Karpas-422 (cell line): Measurements from ENCODE around the gene TBKBP1. TPM values are rescaled to one million over a fixed set of nuclear protein-coding genes. Genes with fewer than 3 reads are reported as not detected.
"Not testable (repeated sequence)": the region's sequence is repeated elsewhere in the genome, so short reads cannot be mapped to it uniquely, and the experiment has no call there.

ENCODE experiments used
- DNase-seq: peaks from one replicate; pipeline ENCODE4 v3.0.0-alpha.2; 2015
- H2AFZ ChIP-seq: fragments of 200-600 bp; sonication (generic); 2 replicates; pipeline ENCODE4 v1.6.1; 2014; ENCODE audit warnings: antibody characterized with exemption, low read length, mixed read lengths
- H3K27ac ChIP-seq: fragments of 200-600 bp; sonication (generic); 2 replicates; pipeline ENCODE4 v1.5.1; 2014; ENCODE audit warnings: mild to moderate bottlenecking, low read length, moderate library complexity
- H3K27me3 ChIP-seq: fragments of 200-600 bp; sonication (generic); 2 replicates; pipeline ENCODE4 v1.6.1; 2014; ENCODE audit warnings: low read length, mixed read lengths
- H3K36me3 ChIP-seq: fragments of 200-600 bp; sonication (generic); 2 replicates; pipeline ENCODE4 v1.6.1; 2014; ENCODE audit warnings: low read length, mixed read lengths; ENCODE audit not compliant: insufficient read depth
- H3K4me1 ChIP-seq: fragments of 200-600 bp; sonication (generic); 2 replicates; pipeline ENCODE4 v1.6.1; 2014; ENCODE audit warnings: mild to moderate bottlenecking, low read length, mixed read lengths
- H3K4me2 ChIP-seq: fragments of 200-600 bp; sonication (generic); 2 replicates; pipeline ENCODE4 v1.6.1; 2014; ENCODE audit warnings: low read length, low read depth, mild to moderate bottlenecking; ENCODE audit not compliant: poor library complexity, severe bottlenecking
- H3K4me3 ChIP-seq: fragments of 200-600 bp; sonication (generic); 2 replicates; pipeline ENCODE4 v1.5.1; 2014; ENCODE audit warnings: mild to moderate bottlenecking, antibody characterized with exemption, low read length, mixed read lengths
- H3K79me2 ChIP-seq: fragments of 200-600 bp; sonication (generic); 2 replicates; pipeline ENCODE4 v1.6.1; 2014; ENCODE audit warnings: mild to moderate bottlenecking, low read length, mixed read lengths
- H3K9ac ChIP-seq: fragments of 200-600 bp; sonication (generic); 2 replicates; pipeline ENCODE4 v1.6.0; 2014; ENCODE audit warnings: low read length
- H3K9me2 ChIP-seq: fragments of 200-600 bp; sonication (generic), shearing (Covaris generic); replicated peaks from 2 replicates; pipeline ENCODE4 v1.6.0; 2014; ENCODE audit warnings: mild to moderate bottlenecking, low read length, moderate library complexity; ENCODE audit not compliant: insufficient read depth
- H3K9me3 ChIP-seq: fragments of 300-700, 200-600 bp; sonication (generic); 2 replicates; pipeline ENCODE4 v1.6.1; 2014; ENCODE audit warnings: low read length, mixed read lengths
- H4K20me1 ChIP-seq: fragments of 200-600 bp; sonication (generic); 2 replicates; pipeline ENCODE4 v1.6.1; 2014; ENCODE audit warnings: mild to moderate bottlenecking, antibody characterized with exemption, low read length, low read depth; ENCODE audit not compliant: insufficient read depth
- total RNA-seq: library from RNA; depleted of rRNA; stranded (reverse); fragments of >200 nt; shearing (Covaris generic); gene quantifications from 2 replicates; pipeline ENCODE4 v1.2.3, GENCODE V29; 2014; ENCODE audit warnings: low replicate concordance

The TBKBP1 gene
- total RNA-seq, 1 experiment from 2014 or later, result 0.56 TPM

DNA sequence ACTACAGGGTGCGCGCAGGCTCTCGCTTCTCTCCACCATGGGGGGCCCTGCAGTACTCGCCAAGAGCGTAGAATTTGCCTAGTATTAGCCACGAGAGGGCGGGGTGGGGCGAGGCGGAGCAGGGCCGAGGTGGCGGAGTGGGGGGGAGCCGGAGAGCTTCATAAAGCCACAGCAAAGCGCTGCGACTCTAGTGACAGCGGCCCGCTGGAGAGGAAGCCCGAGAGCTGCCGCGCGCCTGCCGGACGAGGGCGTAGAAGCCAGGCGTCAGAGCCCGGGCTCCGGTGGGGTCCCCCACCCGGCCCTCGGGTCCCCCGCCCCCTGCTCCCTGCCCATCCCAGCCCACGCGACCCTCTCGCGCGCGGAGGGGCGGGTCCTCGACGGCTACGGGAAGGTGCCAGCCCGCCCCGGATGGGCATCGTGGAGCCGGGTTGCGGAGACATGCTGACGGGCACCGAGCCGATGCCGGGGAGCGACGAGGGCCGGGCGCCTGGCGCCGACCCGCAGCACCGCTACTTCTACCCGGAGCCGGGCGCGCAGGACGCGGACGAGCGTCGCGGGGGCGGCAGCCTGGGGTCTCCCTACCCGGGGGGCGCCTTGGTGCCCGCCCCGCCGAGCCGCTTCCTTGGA, 39.2 kb downstream of the TBKBP1 start, which contains the start of gene TBX21:
TBX21 (plus strand) TSS at position 190 of the 627 bp plus-strand sequence; CDS start at position 409, 219 bp downstream.
- Histone ChIP-seq H3K9me2 (no peaks in the 10 kb centered on the region), H2AFZ (no peak within 1 kb of the TSS), H3K27me3 (no peaks in the 10 kb centered on the region), H4K20me1 (no peaks in the 10 kb centered on the region), H3K27ac (no peak within 1 kb of the TSS), H3K4me2 (peak within 1 kb of the TSS; percentile 32), H3K36me3 (no peaks in the 10 kb centered on the region), H3K4me3 (no peak within 1 kb of the TSS; the same call in 1 of the 2 replicates), H3K79me2 (no peaks in the 10 kb centered on the region), H3K9ac (no peak within 1 kb of the TSS), H3K9me3 (no peaks in the 10 kb centered on the region), H3K4me1 (peaks cover 22% of the 10 kb centered on the region)
- DNase-seq, result peak; percentile 90

DNA sequence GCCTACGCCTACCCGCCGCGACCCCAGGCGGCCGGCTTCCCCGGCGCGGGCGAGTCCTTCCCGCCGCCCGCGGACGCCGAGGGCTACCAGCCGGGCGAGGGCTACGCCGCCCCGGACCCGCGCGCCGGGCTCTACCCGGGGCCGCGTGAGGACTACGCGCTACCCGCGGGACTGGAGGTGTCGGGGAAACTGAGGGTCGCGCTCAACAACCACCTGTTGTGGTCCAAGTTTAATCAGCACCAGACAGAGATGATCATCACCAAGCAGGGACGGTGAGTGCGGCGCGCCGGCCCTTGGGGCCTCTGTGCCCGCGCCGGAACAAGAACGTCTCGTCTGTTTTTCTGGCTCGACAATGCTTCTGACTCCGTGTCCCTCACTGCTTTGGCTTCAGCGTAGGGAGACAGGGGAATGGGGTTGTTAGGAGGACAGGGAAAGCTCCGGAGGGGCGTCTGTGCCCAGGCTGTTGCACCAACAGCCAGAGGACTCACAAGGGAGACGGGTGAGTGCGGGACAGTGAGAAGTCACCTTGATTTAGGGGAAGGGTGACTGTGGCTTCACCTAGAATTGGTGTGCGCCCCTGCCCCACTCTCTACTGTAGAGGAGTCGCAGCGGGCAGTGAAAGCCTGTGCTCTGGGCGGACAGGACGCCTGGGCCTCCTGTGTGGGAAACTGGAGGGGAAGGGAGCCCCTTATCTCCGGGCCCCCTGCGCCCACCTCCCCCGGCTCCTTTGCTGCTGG, 39.9 kb downstream of the TBKBP1 start:
- Histone ChIP-seq H3K9me2 (no peaks in the 10 kb centered on the region), H3K4me2 (no peak overlapping the region), H3K9ac (no peak overlapping the region), H3K4me3 (no peak overlapping the region), H3K4me1 (peaks cover 23% of the 10 kb centered on the region), H3K9me3 (no peaks in the 10 kb centered on the region), H3K27me3 (no peaks in the 10 kb centered on the region), H3K79me2 (no peaks in the 10 kb centered on the region), H2AFZ (no peak overlapping the region), H3K36me3 (no peaks in the 10 kb centered on the region), H3K27ac (no peak overlapping the region), H4K20me1 (no peaks in the 10 kb centered on the region)
- DNase-seq, result no peak

DNA sequence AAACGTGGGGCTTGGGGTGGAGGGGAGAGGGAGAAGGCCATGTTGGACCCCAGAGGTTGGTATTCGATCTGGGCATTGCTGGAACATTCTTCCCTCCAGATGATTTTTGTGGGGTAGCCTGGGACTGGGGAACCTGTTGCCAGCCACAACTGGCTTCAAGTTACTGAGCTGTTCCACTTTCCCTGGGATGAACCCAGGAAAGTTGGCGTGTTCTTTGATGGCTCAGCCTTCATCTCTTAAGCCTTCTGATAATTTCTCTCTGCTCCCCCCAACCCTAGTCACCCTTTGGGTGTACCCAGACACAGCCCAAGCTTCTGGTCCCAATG, 41.1 kb downstream of the TBKBP1 start:
- Histone ChIP-seq H2AFZ (no peak overlapping the region), H3K4me1 (peaks cover 27% of the 10 kb centered on the region), H3K27ac (no peak overlapping the region), H3K9ac (no peak overlapping the region), H3K79me2 (no peaks in the 10 kb centered on the region), H3K36me3 (no peaks in the 10 kb centered on the region), H3K9me3 (no peaks in the 10 kb centered on the region), H3K9me2 (no peaks in the 10 kb centered on the region), H3K4me2 (no peak overlapping the region), H3K4me3 (no peak overlapping the region), H4K20me1 (no peaks in the 10 kb centered on the region), H3K27me3 (no peaks in the 10 kb centered on the region)
- no peak for DNase-seq

DNA sequence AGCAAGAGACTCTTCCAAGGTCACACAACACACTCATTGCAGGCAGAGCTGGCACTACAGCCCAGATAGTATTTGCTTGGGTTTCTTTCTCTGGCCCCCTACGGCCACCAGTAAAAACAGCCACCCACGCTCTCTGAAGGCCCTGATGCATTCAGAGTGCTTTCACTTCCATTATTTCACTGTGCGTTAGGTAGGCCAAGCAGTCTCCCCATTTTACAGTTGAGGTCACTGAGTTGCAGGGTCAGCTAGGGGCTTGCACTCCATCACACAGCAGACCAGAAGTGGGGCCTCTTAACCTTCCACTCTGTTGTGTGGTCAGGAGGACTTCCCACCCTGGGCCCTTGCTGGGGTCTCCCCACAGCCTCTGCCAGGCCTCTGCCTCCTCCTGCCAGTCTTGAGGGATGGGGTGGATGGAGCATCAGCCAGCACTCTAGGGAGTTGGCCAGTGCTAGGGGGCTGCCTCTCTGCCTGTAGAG, 41.6 kb downstream of the TBKBP1 start:
- Histone ChIP-seq H3K79me2 (no peaks in the 10 kb centered on the region), H3K36me3 (no peaks in the 10 kb centered on the region), H3K4me1 (peaks cover 27% of the 10 kb centered on the region), H3K4me2 (no peak overlapping the region), H3K27me3 (no peaks in the 10 kb centered on the region), H3K9me3 (no peaks in the 10 kb centered on the region), H4K20me1 (no peaks in the 10 kb centered on the region), H2AFZ (no peak overlapping the region), H3K9ac (no peak overlapping the region), H3K27ac (no peak overlapping the region), H3K4me3 (no peak overlapping the region), H3K9me2 (no peaks in the 10 kb centered on the region)
- DNase-seq, result peak; percentile 60

DNA sequence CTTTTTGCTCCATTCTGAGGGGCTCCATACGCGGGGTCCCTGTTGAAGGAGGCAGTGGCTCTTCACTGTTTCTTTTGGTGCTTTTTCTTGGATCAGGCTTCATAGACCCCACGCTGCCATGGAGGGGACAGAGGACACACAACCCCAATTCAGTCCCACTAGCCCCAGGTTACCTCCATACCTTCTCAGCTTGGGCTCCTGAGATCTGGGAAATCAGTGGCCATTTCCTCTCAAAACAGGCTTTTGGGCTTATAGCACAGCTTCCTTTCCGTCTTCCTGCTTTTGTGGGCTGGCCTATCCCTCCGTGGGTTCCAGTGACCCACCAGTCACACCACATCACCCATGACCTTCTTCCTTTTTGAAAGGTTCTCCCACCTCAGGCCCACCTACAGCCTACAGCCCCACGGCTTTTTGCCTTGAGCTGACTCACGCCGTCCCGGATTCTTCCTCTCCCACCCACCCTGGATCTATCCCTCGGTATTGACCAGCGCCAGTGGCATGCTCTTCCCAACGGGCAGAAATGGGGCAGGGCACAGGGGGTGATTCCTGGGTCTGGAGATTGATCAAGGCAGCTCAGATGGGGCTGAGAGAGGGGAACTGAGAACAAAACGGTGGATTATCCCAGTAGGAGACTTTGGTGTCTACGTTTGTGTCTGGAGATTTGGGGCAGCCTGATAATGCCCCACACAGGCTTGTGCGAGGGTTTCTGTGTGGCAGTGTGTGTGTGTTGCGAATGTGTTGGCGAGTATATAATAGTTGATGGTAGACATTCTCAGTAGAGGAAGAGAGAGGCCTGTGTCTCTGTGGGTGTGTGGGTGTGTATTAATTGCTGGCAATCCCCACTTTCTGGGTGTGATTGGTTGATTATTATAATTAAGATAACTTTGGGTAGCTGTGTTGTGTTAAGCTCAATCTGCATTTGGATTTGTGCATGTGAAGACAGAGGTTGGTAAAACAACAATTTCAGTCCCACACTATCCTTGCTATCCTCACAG, 42.8 kb downstream of the TBKBP1 start:
- H2AFZ ChIP-seq, result no peak overlapping the region
- H3K9ac ChIP-seq, result no peak overlapping the region
- no peaks in the 10 kb centered on the region for H3K27me3 ChIP-seq
- H3K36me3 ChIP-seq, result no peaks in the 10 kb centered on the region
- H3K4me3 ChIP-seq, result no peak overlapping the region
- H3K4me1 ChIP-seq, result peaks cover 20% of the 10 kb centered on the region
- H3K27ac ChIP-seq, result no peak overlapping the region
- no peaks in the 10 kb centered on the region for H3K79me2 ChIP-seq
- no peaks in the 10 kb centered on the region for H3K9me3 ChIP-seq
- H3K4me2 ChIP-seq, result no peak overlapping the region
- no peaks in the 10 kb centered on the region for H3K9me2 ChIP-seq
- DNase-seq, result no peak
- no peaks in the 10 kb centered on the region for H4K20me1 ChIP-seq

DNA sequence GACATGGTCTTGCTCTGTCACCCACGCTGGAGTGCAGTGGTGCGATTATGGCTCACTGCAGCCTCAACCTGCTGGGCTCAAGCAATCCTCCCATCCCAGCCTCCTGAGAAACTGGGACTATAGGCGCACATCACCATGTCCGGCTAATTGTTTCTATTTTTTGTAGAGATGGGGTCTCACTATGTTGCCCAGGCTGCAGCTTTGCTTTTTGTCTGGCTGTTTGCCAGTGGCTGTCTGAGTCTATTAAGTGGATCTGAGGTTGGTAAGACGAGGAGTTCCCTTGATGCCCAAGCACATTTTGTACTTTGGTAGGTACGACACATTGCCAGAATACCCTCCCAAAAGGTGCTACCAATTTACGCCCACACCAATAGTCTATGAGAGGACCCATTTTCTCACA, 44.2 kb downstream of the TBKBP1 start:
- H3K27me3 ChIP-seq, result no peaks in the 10 kb centered on the region
- H3K36me3 ChIP-seq, result no peaks in the 10 kb centered on the region
- peaks cover 9% of the 10 kb centered on the region for H3K4me1 ChIP-seq
- no peak overlapping the region for H3K27ac ChIP-seq
- no peak overlapping the region for H3K4me2 ChIP-seq
- no peaks in the 10 kb centered on the region for H3K9me3 ChIP-seq
- no peak for DNase-seq
- H3K9ac ChIP-seq, result no peak overlapping the region
- H4K20me1 ChIP-seq, result no peaks in the 10 kb centered on the region
- no peak overlapping the region for H2AFZ ChIP-seq
- H3K9me2 ChIP-seq, result no peaks in the 10 kb centered on the region
- H3K79me2 ChIP-seq, result no peaks in the 10 kb centered on the region
- no peak overlapping the region for H3K4me3 ChIP-seq

DNA sequence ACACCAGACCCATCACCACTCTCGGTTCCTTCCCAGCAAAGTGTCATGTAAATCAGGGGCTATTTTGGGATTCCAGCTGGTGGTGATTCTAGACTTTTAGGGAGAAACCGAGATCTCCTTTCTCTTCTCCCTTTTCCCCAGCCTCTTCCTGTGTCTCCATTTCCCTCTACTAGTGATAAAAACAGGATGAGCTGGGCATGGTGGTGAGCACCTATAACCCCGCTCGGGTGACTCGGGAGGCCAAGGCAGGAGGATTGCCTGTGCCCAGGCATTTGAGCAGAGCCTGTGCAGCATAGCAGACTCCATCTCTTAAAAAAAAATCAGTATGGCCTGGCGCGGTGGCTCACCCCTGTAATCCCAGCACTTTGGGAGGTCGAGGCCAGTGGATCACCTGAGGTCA, 45.2 kb downstream of the TBKBP1 start:
- H3K36me3 ChIP-seq, result no peaks in the 10 kb centered on the region
- no peak overlapping the region for H3K4me3 ChIP-seq
- no peak for DNase-seq
- no peak overlapping the region for H3K27ac ChIP-seq
- no peaks in the 10 kb centered on the region for H3K9me3 ChIP-seq
- H3K9me2 ChIP-seq, result no peaks in the 10 kb centered on the region
- H4K20me1 ChIP-seq, result no peaks in the 10 kb centered on the region
- H3K4me1 ChIP-seq, result peaks cover 7% of the 10 kb centered on the region
- H3K79me2 ChIP-seq, result no peaks in the 10 kb centered on the region
- H3K9ac ChIP-seq, result no peak overlapping the region
- no peak overlapping the region for H2AFZ ChIP-seq
- H3K27me3 ChIP-seq, result no peaks in the 10 kb centered on the region
- H3K4me2 ChIP-seq, result no peak overlapping the region

DNA sequence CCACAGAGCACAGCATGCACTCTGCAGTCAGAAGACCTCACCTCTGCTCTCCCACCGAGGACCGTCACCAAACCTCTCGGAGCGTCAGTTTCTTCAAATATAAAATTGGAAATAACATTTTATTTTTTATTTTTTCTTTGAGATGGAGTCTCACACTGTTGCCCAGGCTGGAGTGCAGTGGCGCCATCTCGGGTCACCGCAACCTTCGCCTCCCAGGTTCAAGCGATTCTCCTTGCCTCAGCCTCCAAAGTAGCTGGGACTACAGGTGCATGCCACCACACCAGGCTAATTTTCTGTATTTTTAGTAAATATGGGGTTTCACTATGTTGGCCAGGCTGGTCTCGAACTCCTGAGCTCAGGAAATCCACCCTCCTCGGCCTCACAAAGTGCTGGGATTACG, 46.0 kb downstream of the TBKBP1 start:
- not testable (repeated sequence) for H3K9me2 ChIP-seq, H2AFZ ChIP-seq, H3K27me3 ChIP-seq, H3K4me2 ChIP-seq, H3K4me1 ChIP-seq, H4K20me1 ChIP-seq, H3K27ac ChIP-seq, H3K79me2 ChIP-seq, H3K4me3 ChIP-seq, H3K9ac ChIP-seq, DNase-seq, H3K36me3 ChIP-seq, H3K9me3 ChIP-seq
